C4-2B (cell line): ENCODE results near the gene TRIM36.

Experiments used
- CTCF ChIP-seq: fragments of 450-650 bp; conservative IDR thresholded peaks from 2 replicates; pipeline ENCODE4 v1.5.1; 2017; ENCODE audit warnings: mild to moderate bottlenecking
- ZFX ChIP-seq: fragments of 450-650 bp; IDR thresholded peaks from 2 replicates; pipeline ENCODE4 v1.6.1; 2017

GRCh38 chr5:115168829-115169486 is 750 bp downstream of the TRIM36 start:
- TF ChIP-seq CTCF (no peak), ZFX (no peak)
